ENCODE results near the gene LMAN2. TPM values are rescaled to one million over a fixed set of nuclear protein-coding genes. Genes with fewer than 3 reads are reported as not detected.
A peak's percentile ranks its signal among the peaks of the same experiment; 100 is the strongest.

The LMAN2 gene
- total RNA-seq, 4 donors from 2014 or later = 236 to 322 (median 293) TPM

- no peaks in the 10 kb centered on the region for H3K9me3 ChIP-seq
- H3K4me1 ChIP-seq = peaks cover 25 to 40% (median 31%) of the 10 kb centered on the region in 4 donors
- no peaks in the 10 kb centered on the region for H3K36me3 ChIP-seq
- no peak overlapping the region for H3K4me3 ChIP-seq
- H3K27ac ChIP-seq = no peak overlapping the region
- TF ChIP-seq POLR2A (IDR thresholded peaks at IDR 0.05) (no peak), EP300 (IDR thresholded peaks at IDR 0.05; ENCODE audit: low read depth) (no peak), POLR2AphosphoS5 (IDR thresholded peaks at IDR 0.05) (no peak)
- TF ChIP-seq, protein P1, sequence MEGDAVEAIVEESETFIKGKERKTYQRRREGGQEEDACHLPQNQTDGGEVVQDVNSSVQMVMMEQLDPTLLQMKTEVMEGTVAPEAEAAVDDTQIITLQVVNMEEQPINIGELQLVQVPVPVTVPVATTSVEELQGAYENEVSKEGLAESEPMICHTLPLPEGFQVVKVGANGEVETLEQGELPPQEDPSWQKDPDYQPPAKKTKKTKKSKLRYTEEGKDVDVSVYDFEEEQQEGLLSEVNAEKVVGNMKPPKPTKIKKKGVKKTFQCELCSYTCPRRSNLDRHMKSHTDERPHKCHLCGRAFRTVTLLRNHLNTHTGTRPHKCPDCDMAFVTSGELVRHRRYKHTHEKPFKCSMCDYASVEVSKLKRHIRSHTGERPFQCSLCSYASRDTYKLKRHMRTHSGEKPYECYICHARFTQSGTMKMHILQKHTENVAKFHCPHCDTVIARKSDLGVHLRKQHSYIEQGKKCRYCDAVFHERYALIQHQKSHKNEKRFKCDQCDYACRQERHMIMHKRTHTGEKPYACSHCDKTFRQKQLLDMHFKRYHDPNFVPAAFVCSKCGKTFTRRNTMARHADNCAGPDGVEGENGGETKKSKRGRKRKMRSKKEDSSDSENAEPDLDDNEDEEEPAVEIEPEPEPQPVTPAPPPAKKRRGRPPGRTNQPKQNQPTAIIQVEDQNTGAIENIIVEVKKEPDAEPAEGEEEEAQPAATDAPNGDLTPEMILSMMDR (IDR thresholded peaks at IDR 0.05) = no peak
- in situ Hi-C loops (cut with MboI; ENCODE audit: low pct_ligation_motif_present in 1 of 4, low pct_unique_long_range_greater_than_20kb in 1 of 4, low sequenced_read_pairs in 3 of 4) = no loop called here
- intact Hi-C loops (cut with DNase I; ENCODE audit: low total_unique reads) = no loop called here
- 83 to 90% methylated on average over 2 to 3 of the region's 3 CpGs for WGBS, 2 donors (ENCODE audit: low coverage in 1 of 2)
- no peak for DNase-seq
- H3K27me3 ChIP-seq = no peaks in the 10 kb centered on the region
Observed at GRCh38 chr5:177354711-177355110, 3.2 kb upstream of the LMAN2 start.

DNA sequence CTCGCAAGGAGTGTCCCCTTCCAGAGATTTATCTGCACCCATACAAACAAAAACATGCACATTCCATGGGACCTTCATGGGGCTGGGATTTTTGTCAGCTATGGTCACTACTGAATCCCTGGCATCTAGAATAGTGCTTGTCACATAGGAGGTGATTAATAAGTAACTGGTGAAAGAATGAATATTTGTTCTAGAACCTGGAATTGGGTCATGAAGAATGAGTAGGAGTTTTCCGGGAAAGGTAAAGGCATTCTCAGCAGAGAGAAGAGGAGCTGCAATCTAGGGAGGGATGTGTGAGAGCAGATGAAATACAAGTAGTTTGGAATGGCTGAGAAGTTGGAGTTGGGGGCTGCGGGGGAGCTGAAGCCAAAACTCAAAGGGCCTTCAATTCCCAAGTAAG, 2.8 kb upstream of the LMAN2 start:
- H3K4me3 ChIP-seq = no peak overlapping the region
- H3K27me3 ChIP-seq = no peaks in the 10 kb centered on the region
- DNase-seq = no peak
- no peak overlapping the region for H3K27ac ChIP-seq
- H3K4me1 ChIP-seq = peaks cover 26 to 43% (median 36%) of the 10 kb centered on the region in 4 donors
- no peaks in the 10 kb centered on the region for H3K9me3 ChIP-seq
- in situ Hi-C loops (cut with MboI; ENCODE audit: low pct_ligation_motif_present in 1 of 4, low pct_unique_long_range_greater_than_20kb in 1 of 4, low sequenced_read_pairs in 3 of 4) (no loop called here), intact Hi-C loops (cut with DNase I; ENCODE audit: low total_unique reads) (no loop called here)
- no peaks in the 10 kb centered on the region for H3K36me3 ChIP-seq
- TF ChIP-seq EP300 (IDR thresholded peaks at IDR 0.05; ENCODE audit: low read depth) = no peak
- TF ChIP-seq, protein P1 (IDR thresholded peaks at IDR 0.05) = no peak
- WGBS, 2 donors (ENCODE audit: low coverage in 1 of 2) = 80 to 94% methylated on average over 2 to 3 of the region's 3 CpGs

DNA sequence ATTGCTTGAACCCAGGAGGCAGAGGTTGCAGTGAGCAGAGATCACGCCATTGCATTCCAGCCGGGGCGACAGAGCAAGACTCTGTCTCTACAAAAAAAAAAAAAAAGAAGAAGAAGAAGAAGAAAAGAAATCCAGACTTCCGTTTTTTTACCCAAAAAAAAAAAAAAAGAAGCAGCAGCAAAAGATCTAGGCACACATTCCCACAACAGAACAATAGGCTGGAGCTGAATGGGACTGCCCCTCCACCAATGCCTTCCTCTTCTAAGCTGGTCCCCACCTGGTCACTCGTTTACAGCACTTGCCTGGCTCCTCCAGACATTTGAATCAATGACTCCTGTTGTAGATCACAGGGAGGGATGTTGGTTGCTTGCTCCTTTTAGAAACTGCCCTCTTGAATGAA, 1.6 kb upstream of the LMAN2 start:
- TF ChIP-seq POLR2A (IDR thresholded peaks at IDR 0.05) = no peak
- TF ChIP-seq EP300 (IDR thresholded peaks at IDR 0.05; ENCODE audit: low read depth) = no peak
- TF ChIP-seq, protein P1 (IDR thresholded peaks at IDR 0.05) = no peak
- intact Hi-C loops (cut with DNase I; ENCODE audit: low total_unique reads) (no loop called here), in situ Hi-C loops (cut with MboI; ENCODE audit: low pct_ligation_motif_present in 1 of 4, low pct_unique_long_range_greater_than_20kb in 1 of 4, low sequenced_read_pairs in 3 of 4) (no loop called here)
- Histone ChIP-seq H3K4me3 (no peak overlapping the region), H3K4me1 (peaks cover 20 to 38% (median 30%) of the 10 kb centered on the region in 4 donors), H3K27me3 (no peaks in the 10 kb centered on the region), H3K27ac (no peak overlapping the region), H3K9me3 (no peaks in the 10 kb centered on the region), H3K36me3 (no peaks in the 10 kb centered on the region)
- DNase-seq = no peak
- 70 to 92% methylated on average over 4 to 5 of the region's 5 CpGs for WGBS, 2 donors (ENCODE audit: low coverage in 1 of 2)

DNA sequence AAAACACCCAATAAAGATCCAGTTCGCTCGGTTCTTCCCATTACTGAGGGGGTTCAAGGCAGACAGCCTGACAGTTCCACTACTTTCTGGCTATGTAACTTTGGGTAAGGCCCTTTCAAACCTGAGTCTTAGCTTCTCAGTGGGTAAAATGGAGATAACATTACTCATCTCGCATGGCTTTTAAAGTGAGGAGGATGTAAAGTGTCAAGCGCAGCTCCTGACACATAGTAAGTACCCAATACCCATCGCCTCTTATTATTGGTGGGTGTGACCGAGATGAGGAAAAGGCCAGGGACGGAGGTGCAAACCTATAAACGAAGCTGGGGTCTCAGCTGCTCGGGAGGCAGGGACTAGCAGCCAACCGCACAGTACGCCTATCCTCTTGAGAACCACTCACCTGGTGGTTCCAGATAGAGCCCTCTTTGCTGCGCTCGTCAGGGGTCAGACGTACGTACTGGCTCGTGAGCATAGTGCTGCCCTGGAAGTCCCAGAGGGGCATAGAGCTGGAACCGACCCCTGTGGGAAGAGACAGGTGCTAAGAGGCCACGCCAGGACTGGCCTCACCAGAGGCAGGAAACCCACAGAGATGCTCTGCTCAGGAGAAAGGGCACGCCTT, 584 bp downstream of the LMAN2 start:
- intact Hi-C loops (cut with DNase I; ENCODE audit: low total_unique reads) = no loop called here
- H3K4me1 ChIP-seq = peaks cover 17 to 37% (median 25%) of the 10 kb centered on the region in 4 donors
- 9% methylated on average over 19 of the region's 19 CpGs; no CpG with 5 or more reads in 1 of the 2 donors for WGBS, 2 donors (ENCODE audit: low coverage in 1 of 2)
- H3K27ac ChIP-seq = peak overlapping the region; percentile 92 to 96 (median 94)
- peak overlapping the region; percentile 77 to 96 (median 82) for H3K4me3 ChIP-seq
- TF ChIP-seq POLR2A (IDR thresholded peaks at IDR 0.05) = no peak
- TF ChIP-seq, protein P1 (IDR thresholded peaks at IDR 0.05) = no peak
- no peak for TF ChIP-seq POLR2AphosphoS5 (IDR thresholded peaks at IDR 0.05)
- TF ChIP-seq EP300 (IDR thresholded peaks at IDR 0.05; ENCODE audit: low read depth) = no peak
- in situ Hi-C loops (cut with MboI; ENCODE audit: low pct_ligation_motif_present in 1 of 4, low pct_unique_long_range_greater_than_20kb in 1 of 4, low sequenced_read_pairs in 3 of 4) = no loop called here
- H3K36me3 ChIP-seq = peaks cover 0 to 9% (median 2%) of the 10 kb centered on the region in 4 donors
- H3K27me3 ChIP-seq = no peaks in the 10 kb centered on the region
- H3K9me3 ChIP-seq = no peaks in the 10 kb centered on the region
- no peak for DNase-seq

All from transverse colon (tissue), 4 donors.